Loucy (cell line): ENCODE results near the gene GFPT2.

Experiments used
- EZH2phosphoT487 ChIP-seq: fragments of 200-600 bp; IDR thresholded peaks from 2 replicates; pipeline ENCODE4 v1.6.1; 2018; ENCODE audit warnings: antibody characterized with exemption, mild to moderate bottlenecking, moderate library complexity, borderline replicate concordance
- TF ChIP-seq, protein P1 (sequence below): fragments of 200-600 bp; sonication (generic); conservative IDR thresholded peaks from 2 replicates; pipeline ENCODE4 v1.5.1; 2014; ENCODE audit warnings: mild to moderate bottlenecking, antibody characterized with exemption, low read length

GRCh38 chr5:180296771-180297170, 56.4 kb downstream of the GFPT2 start:
- TF ChIP-seq, protein P1, sequence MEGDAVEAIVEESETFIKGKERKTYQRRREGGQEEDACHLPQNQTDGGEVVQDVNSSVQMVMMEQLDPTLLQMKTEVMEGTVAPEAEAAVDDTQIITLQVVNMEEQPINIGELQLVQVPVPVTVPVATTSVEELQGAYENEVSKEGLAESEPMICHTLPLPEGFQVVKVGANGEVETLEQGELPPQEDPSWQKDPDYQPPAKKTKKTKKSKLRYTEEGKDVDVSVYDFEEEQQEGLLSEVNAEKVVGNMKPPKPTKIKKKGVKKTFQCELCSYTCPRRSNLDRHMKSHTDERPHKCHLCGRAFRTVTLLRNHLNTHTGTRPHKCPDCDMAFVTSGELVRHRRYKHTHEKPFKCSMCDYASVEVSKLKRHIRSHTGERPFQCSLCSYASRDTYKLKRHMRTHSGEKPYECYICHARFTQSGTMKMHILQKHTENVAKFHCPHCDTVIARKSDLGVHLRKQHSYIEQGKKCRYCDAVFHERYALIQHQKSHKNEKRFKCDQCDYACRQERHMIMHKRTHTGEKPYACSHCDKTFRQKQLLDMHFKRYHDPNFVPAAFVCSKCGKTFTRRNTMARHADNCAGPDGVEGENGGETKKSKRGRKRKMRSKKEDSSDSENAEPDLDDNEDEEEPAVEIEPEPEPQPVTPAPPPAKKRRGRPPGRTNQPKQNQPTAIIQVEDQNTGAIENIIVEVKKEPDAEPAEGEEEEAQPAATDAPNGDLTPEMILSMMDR: no peak
- TF ChIP-seq EZH2phosphoT487: no peak
